HG03571 (cell line): Measurements from ENCODE around the gene UVRAG.
"Not testable (repeated sequence)": the region's sequence is repeated elsewhere in the genome, so short reads cannot be mapped to it uniquely, and the experiment has no call there.

Experiments
- ATAC-seq: cut with Tn5 transposase; IDR thresholded peaks from one replicate; pipeline ENCODE4 v1.9.1; 2021; ENCODE audit not compliant: unreplicated experiment

The UVRAG gene

GRCh38 chr11:76048763-76049162 is 233.8 kb downstream of the UVRAG start:
- no peak for ATAC-seq

DNA sequence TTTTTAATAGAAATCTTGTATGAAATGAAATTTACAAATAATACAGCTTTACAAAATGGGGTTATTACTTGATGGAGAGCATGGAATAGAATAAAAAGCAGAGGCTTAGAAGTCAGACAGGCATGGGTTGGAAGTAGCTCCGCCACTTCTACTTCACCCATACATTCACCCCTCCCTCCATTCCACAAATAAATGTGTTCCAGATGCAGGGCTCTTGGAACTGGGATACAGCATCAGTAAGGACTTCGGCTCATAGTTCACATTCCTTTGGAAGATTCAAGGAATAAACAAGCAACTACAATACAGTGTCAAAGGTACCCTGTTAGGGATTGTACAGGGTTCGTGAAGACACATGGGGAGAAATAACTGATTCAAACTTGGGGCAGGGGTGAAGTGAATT is 234.5 kb downstream of the UVRAG start:
- ATAC-seq = no peak

- no peak for ATAC-seq
These were observed 236.9 kb downstream of the UVRAG start for GRCh38 chr11:76051937-76052336.

GRCh38 chr11:76054330-76054729 is 239.3 kb downstream of the UVRAG start:
- no peak for ATAC-seq

- no peak for ATAC-seq
These were observed 241.9 kb downstream of the UVRAG start for GRCh38 chr11:76056876-76057275.

DNA sequence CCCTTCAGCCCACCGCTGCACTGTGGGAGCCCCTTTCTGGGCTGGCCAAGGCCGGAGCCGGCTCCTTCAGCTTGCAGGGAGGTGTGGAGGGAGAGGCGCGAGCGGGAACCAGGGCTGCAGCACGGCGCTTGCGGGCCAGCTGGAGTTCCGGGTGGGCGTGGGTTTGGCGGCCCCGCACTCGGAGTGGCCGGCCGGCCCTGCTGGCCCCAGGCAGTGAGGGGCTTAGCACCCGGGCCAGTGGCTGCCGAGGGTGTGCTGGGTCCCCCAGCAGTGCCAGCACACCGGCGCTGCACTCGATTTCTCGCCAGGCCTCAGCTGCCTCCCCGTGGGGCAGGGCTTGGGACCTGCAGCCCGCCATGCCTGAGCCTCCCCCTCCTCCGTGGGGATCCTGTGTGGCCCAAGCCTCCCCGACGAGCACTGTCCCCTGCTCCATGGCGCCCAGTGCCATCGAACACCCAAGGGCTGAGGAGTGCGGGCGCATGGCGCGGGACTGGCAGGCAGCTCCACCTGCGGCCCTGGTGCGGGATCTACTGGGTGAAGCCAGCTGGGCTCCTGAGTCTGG is 245.5 kb downstream of the UVRAG start:
- ATAC-seq = not testable (repeated sequence)

- ATAC-seq = peak; percentile 91
These were observed 247.7 kb downstream of the UVRAG start for GRCh38 chr11:76062733-76063132.

DNA sequence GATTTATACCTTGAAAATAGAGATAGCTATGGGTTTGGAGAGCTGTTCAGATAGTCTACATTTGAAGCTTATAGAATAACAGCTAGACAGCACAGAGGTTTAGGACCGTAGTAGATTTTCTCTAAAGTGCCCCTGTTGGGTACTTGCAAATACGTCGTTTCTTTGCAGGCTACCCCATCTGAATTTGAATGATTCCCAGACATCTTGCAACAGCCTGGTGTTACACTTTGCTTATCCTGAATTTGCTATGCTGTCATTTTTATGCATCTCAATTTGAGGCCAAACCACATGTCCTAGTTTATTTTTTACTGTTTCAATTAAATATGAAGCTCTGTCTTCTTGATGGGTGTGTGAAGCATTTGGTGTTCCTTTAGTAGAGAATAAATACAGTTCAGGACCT is 249.2 kb downstream of the UVRAG start:
- no peak for ATAC-seq

- ATAC-seq = no peak
These were observed 252.1 kb downstream of the UVRAG start for GRCh38 chr11:76067099-76067498.

DNA sequence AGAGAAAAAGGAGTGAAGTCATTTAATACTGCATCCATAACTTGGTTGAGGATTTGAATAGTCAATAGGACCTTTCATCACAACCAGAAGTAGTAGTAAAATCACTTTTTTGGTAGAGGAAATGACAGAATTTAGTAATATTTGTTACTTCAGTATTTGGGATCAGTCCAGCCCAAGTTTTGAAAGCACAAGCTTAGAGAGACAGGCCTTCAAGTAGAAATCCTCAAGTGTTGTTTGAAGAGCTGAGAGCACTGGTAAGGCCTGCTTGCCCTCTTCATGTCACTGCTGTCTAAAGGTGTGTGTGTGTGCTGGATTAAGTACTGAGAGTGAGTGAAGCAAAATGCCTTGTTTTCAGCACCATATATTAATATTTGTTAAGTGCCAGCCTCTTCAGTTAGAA is 254.0 kb downstream of the UVRAG start:
- no peak for ATAC-seq

DNA sequence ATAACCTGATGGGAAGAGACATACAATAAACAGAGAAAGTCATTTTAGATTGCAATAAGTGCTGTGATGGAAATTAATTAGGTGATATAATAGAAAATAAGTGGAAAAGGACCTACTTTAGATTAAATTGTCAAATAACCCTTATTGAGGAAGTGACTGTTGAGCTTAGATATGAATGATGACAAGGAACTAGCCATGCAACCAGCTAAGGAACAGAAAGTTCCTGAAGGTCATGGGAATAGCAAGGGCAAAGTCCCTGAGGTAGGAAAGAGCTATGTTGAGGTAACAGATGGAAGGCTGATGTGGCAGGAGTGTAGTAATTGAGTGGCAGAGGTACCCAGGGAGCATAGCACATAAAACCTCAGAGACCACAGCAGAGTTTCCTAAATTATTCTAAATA is 256.1 kb downstream of the UVRAG start:
- ATAC-seq = no peak

DNA sequence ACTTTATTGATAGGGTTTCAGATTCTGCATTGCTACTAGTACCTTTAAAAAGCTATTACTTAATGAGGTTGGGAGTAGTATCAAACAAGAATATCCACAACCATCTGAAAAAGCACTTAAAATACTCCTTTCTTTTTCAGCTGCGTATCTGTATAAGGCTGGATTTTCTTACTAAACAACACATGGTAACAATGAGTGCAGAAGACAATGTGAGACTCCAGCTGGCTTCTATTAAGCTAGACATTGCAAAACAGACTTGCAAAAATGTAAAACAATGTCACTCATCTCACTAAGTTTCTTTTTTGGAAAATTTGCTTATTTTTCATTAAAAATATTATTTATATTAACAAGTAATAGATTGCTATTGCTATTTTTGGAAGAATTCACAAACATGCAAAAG is 258.7 kb downstream of the UVRAG start:
- no peak for ATAC-seq

DNA sequence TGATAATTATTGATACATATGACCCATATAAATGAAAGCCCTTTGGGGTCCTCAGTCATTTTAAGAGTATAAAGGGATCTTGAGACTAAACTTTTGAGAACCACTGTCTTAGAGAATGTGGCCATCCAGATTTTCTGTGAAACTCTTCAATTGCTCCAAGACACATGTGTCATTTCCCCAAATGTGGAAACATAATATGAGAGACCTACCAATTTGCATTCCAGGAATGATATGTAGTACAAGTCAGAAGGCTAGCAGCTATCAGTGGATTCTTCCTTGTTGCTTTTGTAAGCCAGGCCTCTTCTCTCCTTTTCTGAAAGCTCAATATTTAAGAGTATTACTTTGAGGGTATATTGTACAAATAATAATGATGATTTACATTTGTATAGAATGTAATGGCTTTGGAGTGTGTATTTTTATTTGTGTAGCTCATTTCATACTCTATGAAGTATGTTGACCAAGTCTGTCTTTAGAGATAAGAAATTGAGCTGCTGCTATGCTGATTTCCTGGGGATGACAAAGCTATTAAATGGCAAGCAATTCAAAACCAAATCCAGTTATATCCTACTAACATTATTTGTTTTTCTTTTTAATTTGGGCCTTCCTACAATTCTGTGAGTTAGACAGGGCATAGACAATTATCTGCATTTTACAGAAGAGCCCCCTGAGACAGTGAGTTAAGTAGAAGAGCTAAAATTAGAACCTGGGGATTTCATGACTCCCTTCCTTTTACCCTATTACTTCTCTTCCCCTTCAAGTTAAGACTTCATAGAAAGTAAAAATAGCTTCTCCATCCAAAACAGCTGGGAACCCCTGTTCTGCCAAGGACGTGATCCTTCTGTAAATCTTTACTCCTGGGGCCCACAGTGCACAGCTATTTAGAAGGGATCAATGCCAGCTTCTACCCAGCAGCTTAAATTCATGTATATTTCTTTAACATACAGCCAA is 259.4 kb downstream of the UVRAG start:
- ATAC-seq = no peak

- no peak for ATAC-seq
These were observed 260.7 kb downstream of the UVRAG start for GRCh38 chr11:76075716-76076115.

- not testable (repeated sequence) for ATAC-seq
These were observed 261.2 kb downstream of the UVRAG start for GRCh38 chr11:76076253-76076652.

DNA sequence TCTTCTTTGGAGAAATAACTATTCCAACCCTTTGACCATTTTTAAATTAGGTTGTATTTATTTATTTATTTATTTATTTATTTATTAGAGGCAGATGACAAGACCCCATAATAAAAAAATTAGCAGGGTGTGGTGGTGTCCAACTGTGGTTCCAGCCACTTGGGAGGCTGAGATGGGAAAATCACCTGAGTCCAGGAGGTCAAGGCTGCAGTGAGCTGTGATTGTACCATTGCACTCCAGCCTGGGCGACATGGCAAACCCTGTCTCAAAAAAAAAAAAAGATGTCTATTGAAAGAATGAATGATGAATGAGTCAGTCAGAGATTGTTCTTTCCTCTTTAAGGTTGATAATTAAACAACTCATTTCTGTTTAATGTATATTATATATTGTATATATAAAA is 261.7 kb downstream of the UVRAG start:
- no peak for ATAC-seq

- no peak for ATAC-seq
These were observed 262.7 kb downstream of the UVRAG start for GRCh38 chr11:76077575-76078150.

GRCh38 chr11:76081084-76081483 is 266.1 kb downstream of the UVRAG start:
- not testable (repeated sequence) for ATAC-seq

GRCh38 chr11:76083563-76084451 is 268.8 kb downstream of the UVRAG start:
- ATAC-seq = no peak

DNA sequence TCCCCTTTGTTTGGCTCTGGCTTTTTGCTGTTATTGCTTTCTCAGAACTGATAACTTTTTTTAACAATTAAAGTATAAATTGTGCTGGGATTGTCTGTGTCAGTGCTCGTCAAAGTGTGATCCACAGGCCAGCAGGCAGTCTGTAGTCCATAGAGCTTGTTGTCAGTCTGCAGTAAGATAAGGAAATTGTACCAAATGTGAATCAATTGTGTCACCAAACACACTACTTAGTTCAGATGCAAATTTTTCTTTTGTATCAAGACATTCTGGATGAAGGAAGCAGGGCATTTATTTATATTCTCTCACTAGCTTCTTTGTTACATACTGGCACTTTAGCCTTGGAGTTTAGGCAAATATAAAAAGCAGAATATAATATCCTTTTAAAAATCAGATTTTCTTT is 270.3 kb downstream of the UVRAG start:
- no peak for ATAC-seq
